Coronary artery (tissue), 2 donors: ENCODE measurements around the gene MAEA.

Source experiments
- DNase-seq: peaks from one replicate; pipeline ENCODE4 v3.0.0-alpha.2; 2017; ENCODE audit warnings: low spot score
- H3K27ac ChIP-seq, 2 donors: fragments of 200-600 bp; sonication (generic); one replicate each; pipeline ENCODE4 v1.5.1; 2016 to 2019
- H3K4me3 ChIP-seq: fragments of 200-600 bp; sonication (generic); 2 replicates; pipeline ENCODE4 v1.5.1; 2016; ENCODE audit warnings: mild to moderate bottlenecking, moderate library complexity
- CTCF ChIP-seq: fragments of 200-600 bp; sonication (generic); IDR thresholded peaks from one replicate; pipeline ENCODE4 v1.5.1; 2019; ENCODE audit warnings: antibody characterized with exemption

The MAEA gene

GRCh38 chr4:1381944-1382541 lies 92.4 kb downstream of the MAEA start:
- H3K27ac ChIP-seq = no peak overlapping the region
- no peak for TF ChIP-seq CTCF
- H3K4me3 ChIP-seq = no peak overlapping the region
- DNase-seq = no peak

- TF ChIP-seq CTCF = no peak
- no peak for DNase-seq
- Histone ChIP-seq H3K27ac (no peak overlapping the region), H3K4me3 (no peak overlapping the region)
Observed at GRCh38 chr4:1382776-1383727, 93.4 kb downstream of the MAEA start.

DNA sequence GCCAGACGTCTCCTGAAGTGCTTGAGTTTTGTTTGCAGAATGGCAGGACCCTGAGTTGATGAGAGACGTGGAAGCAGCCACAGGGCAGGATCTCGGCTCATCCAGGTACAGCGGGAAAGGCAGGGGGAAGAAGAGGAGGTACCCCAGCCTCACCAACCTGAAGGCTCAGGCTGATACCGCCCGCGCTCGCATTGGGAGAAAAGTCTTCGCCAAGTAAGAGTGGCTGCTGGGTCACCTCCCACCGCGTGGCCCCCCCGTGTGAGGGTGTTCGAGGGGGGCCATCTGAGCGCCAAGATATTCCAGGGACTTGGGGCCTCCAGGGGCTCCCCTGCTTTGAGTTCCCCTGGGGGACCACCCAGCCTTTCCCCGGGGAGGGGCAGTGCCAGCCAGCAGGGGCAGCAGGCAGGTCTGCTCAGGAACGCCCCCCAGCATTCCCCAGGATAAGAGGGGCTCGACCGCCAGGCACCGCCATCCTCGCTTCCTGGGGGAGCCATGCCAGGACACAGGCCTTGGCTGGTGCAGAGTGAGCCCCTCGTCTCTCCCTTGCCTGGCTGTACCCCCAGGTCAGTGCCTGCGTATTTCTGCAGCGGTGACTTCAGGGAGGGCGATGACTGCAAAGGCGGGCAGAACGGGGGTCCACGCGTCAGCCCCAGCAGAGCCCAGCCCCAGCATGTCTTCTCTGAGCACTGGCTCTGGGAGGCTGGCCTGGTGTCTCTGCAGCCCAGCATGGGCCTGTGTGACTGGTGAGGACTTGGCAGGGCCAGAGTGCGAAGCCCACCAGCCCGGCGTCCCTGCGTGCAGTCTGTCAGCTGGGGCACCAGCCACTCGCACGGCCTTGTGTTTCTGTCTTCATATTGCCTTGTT lies 94.3 kb downstream of the MAEA start:
- Histone ChIP-seq H3K27ac (no peak overlapping the region), H3K4me3 (no peak overlapping the region)
- no peak for DNase-seq
- no peak for TF ChIP-seq CTCF

- Histone ChIP-seq H3K4me3 (no peak overlapping the region), H3K27ac (no peak overlapping the region)
- TF ChIP-seq CTCF = no peak
- DNase-seq = no peak
Observed at GRCh38 chr4:1384675-1385372, 95.1 kb downstream of the MAEA start.

GRCh38 chr4:1385373-1386340 lies 96.0 kb downstream of the MAEA start:
- no peak overlapping the region for H3K27ac ChIP-seq
- no peak for TF ChIP-seq CTCF
- DNase-seq = no peak
- H3K4me3 ChIP-seq = no peak overlapping the region
